Activated CD4-positive, alpha-beta T cell treated with anti-CD3 and anti-CD28 coated beads for 24 hours (primary cell): ENCODE measurements around the gene SUPT4H1.
A peak's percentile ranks its signal among the peaks of the same experiment; 100 is the strongest.
"Not testable (repeated sequence)": the region's sequence is repeated elsewhere in the genome, so short reads cannot be mapped to it uniquely, and the experiment has no call there.

Experiments
- DNase-seq, 2 donors: peaks; one replicate each; pipeline ENCODE4 v3.0.0-alpha.2; 2020; ENCODE audit warnings: low read depth in 2 of 2

SUPT4H1 gene

DNA sequence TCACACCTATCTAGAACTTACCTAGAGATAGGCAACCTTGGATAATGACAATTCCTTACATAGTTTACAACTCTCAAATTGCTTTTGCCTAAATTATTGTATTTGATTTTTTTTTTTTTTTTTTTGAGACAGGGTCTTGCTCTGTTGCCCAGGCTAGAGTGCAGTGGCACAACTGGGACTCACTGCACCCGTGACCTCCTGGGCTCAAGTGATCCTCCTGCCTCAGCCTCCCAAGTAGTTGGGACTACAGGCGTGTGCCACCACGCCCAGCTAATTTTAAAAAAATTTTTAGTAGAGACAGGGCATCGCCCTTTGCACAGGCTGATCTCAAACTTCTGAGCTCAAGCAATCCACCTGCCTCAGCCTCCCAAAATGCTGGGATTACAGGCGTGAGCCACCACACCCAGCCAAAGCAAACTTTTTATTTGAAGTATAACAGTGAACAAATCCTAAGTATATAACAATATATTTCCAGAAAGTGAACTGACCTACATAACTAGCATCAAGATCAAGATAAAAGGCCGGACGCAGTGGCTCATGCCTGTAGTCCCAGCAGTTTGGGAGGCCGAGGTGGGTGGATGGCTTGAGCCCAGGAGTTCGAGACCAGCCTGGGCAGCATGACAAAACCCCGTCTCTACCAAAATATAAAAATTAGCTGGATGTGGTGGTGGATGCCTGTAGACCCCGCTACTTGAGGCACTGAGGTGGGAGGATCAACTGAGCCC lies 10.7 kb downstream of the SUPT4H1 start:
- not testable (repeated sequence) for DNase-seq

DNA sequence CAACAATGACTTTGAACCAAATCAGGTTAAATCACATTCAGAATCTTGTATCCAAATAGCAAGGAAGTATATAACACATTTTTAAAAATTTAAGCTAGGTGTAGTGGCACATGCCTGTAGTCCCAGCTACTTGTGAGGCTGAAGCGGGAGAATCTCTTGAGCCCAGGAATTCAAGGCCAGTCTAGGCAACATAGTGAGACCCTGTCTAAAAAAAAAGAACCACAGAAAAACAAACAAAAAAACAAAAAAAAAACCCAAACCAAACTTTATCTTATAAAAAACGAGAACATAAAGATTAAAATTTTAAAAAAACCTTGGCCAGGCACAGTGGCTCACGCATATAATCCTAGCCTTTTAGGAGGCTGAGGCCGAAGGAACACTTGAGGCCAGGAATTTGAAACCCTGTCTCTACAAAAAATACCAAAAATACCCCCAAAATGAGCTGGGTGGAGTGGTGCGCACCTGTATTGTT lies 11.6 kb downstream of the SUPT4H1 start:
- no peak for DNase-seq

DNA sequence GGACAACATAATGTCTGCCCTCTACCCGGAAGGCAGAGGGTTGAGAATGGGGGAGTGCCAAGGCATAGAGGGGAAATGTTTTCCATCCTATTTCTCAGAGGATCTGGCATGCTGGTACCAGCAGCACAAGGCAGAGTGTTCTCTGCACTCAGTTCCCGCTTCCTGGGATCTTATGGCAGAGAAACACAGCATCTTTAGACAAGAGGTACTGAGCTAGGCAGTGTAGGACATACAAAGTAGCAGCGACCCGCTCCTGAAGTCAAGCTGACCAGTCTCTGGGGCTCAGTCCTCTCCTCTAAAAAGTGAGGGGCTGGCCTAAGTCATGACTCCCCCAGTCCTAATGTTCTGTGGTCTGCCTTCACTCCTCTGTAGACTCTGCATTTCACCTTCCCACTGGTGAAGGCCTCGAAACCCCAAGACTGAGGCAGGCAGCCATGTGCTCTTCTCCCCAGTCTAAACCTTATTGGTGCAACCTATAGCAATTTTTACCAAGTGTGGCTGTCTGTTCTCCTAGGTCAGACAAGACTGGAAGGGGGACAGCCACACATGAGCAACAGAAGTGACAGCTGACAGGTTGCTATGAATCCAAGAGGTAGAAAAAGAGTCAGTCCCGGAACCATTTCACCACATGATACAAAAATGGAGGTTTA lies 12.1 kb downstream of the SUPT4H1 start:
- DNase-seq: no peak

DNA sequence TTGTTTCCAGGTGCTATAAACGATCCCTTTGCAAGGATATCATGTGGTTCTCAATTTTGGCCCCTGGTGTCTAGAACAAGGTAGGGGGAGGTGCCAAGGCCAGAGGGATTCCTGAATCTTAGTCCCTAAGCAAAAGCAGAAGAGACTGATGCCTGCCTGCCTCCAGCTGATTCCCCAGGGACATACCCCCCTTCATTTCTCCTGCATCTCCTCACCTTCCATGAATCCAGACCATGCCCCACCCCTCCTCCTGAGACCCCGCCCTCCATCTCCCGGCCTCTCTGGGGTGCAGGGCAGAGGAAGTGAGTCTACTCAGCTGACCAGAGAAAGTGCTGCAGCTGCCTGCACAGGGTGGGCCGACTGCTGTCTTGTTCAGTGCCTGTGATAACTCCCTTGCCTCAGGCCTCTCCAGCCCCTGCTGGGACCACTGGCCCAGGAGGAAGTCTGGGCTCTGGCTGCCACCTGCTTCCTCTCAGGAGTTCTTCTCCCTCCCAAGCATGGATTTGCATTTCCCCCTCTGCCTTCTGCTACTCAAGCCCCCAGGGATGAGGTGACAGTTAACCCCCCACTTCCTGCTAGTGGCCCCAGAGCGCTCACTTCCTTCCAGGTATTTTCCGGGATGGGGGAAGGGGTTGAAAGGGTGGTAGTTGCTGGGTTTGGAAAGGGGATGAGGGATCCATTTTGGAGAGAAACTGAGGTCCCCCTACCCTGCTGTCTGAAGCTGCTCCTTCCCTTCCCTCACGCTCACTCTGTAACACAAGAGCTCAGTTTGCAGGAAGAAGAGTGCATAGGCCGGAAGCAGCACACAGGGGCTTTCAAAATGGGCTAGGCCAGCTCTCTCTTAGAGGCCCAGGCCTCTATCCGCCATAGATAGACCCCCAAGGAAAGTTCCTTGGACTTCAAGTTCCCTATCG lies 12.9 kb downstream of the SUPT4H1 start:
- peak in 1 of 2 donors; percentile 85 for DNase-seq

DNA sequence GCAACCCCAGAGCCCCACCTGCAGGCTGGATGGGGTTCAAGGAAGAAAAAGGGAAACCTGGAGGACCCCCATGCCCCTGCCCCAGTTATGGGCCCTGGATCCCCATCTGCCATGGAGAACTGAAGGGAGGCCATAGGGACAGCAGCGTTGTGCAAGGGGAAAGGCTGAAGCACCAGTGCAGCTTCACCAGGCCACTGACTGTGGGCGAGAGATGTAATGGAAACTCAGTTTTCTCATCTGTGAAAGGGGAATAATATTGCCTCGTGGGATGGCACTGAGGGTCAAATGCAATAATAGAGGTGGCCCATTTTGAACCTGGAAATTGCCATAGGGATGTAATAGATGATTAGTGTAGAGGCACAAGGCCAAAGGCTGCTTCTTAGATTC lies 13.6 kb downstream of the SUPT4H1 start:
- no peak for DNase-seq

DNA sequence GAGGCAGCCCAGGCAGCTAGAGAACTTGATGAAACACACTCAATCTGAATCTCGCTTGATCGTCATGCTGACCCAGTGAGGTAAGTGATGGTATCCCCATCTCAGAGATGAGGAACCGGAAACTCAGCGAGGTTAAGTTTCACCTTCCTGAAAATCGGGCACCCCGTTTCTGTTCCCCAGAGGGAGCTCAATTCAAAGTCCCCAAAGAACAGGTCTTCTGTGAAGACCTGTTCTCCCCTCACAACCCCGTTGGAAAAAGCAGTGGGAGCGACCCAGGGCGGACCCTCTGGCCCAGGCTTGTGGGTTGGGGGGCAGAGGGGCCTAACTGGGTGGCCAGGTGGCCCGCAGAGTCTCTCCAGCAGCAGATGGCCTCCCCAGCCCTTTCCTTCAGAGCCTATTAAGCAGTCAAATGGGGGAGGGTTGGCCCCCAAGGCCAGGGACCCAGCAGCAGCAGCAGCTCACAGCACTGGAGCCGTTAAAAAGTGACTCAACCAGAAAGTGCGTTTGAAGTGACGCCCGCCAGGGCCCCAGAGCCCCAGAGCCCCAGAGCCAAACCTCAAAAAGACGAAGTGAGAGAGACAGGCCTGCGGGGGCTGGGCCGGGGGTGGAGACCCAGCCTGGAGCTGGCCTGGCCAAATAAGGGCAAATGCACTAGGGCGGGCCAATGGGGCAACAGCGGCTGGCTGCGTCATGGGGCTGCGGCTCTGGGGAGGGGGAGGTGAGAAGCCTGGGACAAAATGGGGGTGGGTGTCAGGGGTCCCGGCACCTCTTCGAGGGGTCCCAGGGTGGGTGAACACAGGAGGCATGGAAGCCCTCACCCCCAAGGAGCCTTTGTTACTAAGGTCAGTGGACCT lies 14.2 kb downstream of the SUPT4H1 start:
- DNase-seq: peak; percentile 87 to 88

DNA sequence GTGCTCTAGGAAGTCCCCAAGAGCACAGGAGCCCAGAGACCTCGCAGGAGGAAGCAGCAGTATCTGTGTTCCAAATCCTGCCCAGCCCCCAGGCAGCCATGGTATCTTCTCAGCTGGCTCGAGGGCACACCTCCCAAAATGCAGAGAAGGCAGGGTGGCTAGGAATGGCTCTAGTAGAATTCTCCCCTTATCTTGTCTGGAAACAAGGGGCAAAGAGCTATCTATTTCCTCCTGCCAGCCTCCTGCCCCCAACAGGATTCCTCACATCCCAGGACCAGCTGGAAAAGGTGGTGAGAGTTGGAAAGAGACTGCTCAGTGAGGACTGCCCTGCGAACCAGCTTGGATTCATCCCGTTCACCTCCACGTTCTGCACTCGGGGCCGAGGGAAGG lies 14.8 kb downstream of the SUPT4H1 start:
- DNase-seq: no peak

DNA sequence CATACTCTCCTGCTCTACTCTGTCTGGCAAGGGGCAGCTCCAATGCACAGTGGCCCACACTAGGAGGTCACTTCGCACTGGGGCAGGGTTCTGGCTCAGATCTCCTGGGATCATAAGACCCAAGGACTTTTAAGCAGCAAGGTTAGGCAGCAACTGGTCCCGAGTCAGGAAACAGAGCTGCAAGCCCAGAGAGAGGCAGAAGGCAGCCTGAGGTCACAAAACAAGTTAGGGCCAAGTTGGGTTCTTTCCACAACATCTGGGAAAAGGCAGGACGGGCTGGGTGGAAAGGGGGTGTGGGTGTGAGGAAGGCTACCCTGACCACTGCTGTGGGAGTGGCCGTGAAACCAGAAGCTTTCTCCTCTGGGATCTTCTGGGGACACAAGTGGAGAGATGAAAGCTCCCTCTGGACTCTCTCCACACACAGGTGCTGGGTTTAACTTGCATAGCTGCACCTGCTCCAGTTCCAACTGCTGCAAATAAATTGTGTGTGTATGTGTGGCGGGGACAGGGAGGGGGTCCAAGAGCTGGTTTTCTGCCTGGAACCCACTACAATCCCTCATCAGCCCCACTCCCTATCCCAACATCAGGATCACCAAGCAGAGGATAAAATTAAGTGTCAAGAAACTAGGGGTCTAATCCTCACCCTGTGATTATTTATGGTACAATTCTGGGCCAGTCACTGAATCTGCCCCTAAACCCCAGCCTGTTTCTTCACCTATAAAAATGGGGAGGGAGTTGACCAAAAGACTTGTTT lies 15.4 kb downstream of the SUPT4H1 start:
- no peak for DNase-seq

DNA sequence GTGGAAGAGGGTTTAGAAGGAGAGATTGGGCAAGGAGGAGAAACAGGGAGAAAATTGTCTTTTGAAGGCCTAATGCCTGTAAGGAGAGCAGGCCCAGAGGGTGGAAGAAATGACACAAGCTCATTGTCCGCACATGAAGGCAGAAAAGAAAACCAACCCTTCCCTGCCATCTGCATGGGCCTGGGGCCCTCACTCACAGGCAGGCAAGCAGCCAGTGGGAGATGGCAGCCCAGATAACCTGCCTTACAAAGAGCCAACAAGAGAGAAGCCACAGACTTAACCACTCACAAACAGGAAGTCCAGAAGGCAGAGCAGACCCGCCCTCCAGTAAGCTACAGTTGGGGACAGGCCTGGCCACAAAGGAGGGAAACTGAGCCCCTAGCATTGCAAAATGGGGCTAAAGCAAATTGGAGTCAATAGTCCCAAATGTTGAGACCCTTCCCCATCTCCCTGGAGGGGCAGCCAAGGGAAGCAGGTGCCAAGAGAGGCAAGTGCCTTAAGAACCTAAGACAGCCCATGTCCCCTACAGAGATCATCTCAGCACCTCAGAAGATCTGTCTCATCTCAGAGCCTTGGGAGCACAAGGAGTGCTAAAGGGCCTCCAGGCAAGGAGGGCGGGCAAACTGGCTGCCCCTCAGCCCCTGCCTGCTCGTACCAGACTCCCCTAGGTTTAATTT lies 16.1 kb downstream of the SUPT4H1 start:
- DNase-seq: peak in 1 of 2 donors; percentile 63

DNA sequence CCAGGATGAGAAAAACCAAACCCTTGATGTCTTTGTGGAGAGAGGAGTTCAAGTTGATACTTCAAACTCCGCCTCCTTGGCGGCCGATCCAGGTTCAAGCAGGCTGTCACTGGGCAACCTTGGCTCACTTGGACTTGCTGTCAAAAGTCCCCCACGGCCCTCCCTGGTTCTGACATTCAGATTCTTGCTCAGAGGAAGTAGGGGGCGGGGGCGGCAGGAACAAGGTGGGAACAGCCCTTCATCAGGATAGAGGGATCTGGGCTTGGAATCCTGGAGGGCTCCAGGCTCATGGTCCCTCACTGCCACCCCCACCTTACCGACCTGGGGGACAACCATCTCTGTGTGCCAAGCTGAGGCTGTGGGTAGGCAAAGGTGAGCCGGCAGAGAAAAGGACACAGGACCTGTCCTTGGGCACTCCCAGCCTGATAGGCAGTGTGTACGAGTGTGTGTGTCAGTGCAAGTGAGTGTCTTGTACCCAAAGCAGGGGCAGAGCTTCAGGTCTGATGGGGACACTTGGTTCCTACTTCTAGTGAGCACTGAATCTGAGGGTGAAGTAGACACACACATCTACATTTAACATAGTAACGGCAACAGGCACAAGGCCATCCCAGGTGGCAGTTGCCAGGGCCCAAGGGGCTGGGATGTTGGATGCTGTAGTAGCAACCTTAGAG lies 16.8 kb downstream of the SUPT4H1 start:
- no peak for DNase-seq

DNA sequence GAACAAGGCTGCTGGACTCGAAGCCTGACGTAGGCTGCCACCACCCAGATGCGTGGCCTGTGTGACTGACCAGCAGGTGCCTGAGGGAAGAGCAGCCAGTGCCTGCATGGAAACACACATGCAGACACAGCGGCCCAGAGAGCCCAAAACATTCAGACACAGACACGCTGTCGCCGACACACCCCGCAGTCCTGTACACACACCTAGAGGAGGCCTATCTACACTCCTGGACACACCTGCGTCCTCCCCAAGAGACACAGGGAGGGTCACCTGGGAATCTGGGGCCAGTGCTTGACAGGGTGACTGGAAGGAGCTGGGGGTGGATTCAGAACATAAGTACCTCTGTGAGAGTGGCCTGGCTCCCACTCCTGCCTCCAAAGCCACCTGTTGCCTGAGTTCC lies 17.3 kb downstream of the SUPT4H1 start:
- no peak for DNase-seq

DNA sequence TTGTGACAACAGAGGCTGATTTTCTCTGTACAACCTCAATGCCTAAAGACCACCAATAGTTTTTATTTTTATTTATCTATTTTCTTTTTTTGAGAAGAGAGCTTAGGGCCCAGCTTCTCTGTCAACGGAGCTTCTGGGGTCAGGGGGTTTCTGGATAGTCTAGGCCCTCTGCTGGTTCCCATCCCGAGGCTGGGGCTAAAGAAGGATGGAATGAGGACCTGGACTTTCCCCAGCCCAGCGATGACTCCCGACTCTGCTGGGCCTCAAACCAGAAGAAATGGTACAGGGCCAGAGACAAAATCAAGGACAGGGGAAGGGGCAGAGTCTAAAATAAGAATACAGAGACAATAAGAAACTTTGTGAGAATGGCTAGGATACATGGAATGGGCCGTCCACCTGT lies 17.7 kb downstream of the SUPT4H1 start:
- DNase-seq: no peak

DNA sequence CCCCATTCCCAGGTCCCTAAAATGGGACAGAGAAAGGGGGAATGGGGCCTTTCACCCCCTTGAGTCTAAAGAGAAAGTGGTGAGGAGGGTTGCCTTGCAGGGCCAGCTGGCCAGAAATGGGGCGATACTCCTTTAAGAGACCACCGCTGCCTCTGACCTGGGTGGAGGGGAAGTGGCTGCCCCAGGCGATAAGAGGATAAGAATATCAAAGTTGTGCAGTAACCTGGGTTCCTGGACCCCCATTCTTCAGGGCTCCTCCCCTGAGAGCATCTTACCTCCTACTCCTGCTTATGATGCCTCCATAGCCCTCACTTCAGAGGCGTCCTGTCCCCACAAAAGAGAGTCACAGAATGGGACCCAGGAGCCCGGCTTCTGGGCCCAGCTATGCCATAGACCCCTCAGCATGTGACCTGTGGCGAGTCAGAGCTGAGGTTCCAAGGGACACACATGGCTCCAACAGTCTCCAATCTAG lies 18.2 kb downstream of the SUPT4H1 start:
- DNase-seq: no peak

DNA sequence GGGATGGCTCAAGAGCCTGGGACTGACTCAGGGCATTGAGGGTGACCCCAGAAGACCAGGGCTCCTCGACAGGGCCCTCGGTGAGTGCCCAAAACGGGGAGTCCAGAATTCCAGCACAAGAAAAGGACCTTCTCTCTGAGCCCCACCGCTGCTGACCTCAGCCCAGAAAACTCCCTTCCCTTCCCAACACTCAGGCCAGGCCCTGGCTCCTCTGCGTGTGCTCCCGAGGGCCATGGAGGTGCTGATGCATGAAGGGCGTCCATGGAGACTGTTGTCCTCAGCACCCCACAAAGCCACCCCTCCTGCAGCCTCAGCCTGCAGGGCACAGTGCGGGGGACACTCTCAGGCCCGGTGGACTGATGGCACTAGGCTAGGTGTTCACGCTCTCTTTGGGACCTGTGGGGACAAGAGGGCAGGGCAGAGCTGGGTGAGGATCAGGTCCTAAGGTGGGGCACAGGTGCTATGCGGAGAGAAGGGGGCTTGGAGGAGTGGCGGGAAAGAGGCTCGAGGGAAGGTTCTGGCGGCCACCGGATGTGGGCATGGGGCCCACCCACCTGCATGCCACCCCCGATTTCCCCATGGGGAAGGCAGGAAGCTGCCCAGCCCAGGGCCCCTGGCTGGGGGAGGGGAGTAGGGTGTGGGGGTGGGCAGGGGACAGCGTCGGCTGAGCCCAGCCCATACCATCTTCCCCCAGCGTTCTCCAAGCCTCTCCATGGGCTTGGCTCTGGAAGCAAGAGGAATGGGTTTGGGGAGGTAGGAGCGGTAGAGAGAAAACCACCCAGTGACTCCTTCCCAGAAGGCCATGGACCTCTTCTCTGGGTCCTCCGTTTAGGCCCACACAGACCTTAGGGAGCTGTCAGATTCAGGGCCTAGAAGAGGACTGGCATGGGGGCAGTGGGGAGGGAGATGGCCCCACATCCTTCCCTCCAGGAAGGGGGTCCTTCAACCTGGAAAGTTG lies 18.9 kb downstream of the SUPT4H1 start:
- DNase-seq: peak in 1 of 2 donors; percentile 74

DNA sequence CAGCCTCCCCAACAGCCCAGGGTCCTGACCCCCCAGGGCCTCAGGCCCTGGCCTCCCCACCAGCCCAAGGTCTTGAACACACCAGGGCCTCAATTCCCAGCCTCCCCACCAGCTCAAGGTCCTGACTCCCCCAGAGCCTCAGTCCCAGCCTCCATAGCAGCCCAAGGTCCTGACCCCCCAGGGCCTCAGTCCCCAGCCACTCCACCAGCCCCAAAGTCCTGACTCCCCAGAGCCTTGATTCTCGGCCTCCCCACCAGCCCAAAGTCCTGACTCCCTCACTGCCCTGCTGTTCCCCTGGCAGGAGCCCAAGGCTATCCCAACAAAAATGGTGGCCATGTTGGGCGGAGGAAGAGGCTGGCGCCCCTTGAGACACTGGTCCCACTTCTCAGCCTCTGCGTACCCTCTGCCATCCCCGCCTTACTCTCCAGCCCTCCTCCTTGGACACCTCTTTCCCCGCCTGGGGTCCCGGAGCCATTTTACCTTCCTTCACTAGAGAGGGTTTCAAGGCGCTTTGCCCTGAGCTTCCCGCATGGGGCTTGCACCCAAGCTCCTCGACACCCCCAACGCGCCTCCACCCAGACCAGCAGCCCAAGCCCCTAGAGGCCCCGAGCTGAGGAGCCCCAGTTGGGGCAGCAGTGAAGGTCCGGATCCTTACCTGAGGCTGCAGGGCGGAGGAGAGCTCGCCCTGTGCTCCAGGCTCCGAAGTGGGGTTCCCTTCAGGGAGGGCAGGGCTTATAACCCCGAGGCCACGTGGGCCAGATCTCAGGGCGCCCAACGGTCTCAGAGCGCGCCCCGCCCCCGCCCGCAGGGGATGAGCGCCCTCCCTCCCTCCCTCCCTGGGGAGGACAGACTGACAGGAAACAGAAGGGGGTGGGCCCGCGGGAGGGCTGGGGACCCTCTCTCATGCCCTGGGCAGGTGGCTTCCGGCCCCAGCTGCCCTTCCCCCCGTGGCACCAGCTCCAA lies 19.9 kb downstream of the SUPT4H1 start:
- peak; percentile 89 to 92 for DNase-seq

DNA sequence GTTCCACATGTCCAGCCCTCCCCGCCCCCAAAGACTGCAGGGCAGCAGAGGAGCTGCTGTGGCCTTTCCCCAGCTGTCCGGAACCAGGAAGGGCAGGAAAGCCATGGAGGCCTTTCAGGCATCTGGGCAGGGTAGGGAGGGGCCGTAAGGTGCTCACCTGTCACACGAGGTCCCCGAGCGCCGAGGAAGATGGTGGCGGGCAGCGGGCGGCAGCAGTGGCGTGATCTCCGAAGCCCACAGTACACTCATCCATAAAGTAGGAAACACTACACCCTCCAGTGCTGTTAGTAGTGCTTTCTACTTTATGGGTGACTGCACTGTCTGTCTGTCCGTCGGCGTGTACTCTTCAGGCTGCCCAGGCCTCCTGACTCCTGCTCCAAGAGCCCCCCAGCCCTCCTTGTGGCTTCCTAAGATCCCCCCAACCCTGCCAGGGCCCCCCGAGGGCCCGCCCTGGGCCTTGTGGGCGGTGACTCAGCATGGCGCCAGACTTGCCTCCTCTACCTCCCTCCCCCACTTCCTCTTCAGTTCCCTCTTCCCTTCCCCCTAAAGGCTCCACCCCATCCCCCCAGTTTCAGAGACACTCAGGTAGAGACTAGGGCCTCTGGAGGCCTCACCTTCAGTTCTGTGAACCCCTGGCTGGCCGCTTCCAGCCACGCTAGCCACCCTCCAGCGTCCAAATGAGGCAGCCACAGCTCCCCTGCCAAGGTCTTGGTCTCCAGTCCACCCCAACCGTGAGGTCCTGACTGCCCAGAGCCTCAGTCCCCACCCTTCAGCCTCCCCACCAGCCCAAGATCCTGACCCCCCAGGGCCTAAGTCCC lies 20.8 kb downstream of the SUPT4H1 start:
- DNase-seq: peak; percentile 67 to 82
